Muscle of leg (tissue), 11 donors: ENCODE data around the gene WDTC1. TPM values are rescaled to one million over a fixed set of nuclear protein-coding genes. Genes with fewer than 3 reads are reported as not detected.

Experiments used
- DNase-seq: peaks from one replicate; pipeline ENCODE4 v3.0.0; 2013
- H3K27ac ChIP-seq: one replicate; pipeline ENCODE4 v1.5.1; 2013; ENCODE audit warnings: mild to moderate bottlenecking, low read length, control low read depth
- H3K27me3 ChIP-seq: one replicate; pipeline ENCODE4 v1.6.1; 2013; ENCODE audit warnings: low read length; ENCODE audit not compliant: control insufficient read depth, insufficient read depth
- H3K36me3 ChIP-seq: one replicate; pipeline ENCODE4 v1.6.1; 2013; ENCODE audit warnings: low read length; ENCODE audit not compliant: control insufficient read depth, insufficient read depth
- H3K4me1 ChIP-seq: one replicate; pipeline ENCODE4 v1.6.1; 2013; ENCODE audit warnings: low read length; ENCODE audit not compliant: control insufficient read depth, insufficient read depth
- H3K4me3 ChIP-seq: one replicate; pipeline ENCODE4 v1.5.1; 2013; ENCODE audit warnings: low read length, control low read depth
- H3K9me3 ChIP-seq: replicated peaks from 2 replicates; pipeline ENCODE4 v1.6.1; 2013; ENCODE audit warnings: low read depth, low read length; ENCODE audit not compliant: control insufficient read depth
- WGBS: methylation state at CpG from one replicate; pipeline ENCODE4 v1.1.5; 2013; ENCODE audit warnings: missing lambda C conversion rate; ENCODE audit not compliant: insufficient coverage; 5-methylcytosine and 5-hydroxymethylcytosine counted together
- polyA plus RNA-seq, 8 donors: library from polyadenylated mRNA; unstranded; fragments of 120-200 nt; gene quantifications; one replicate each; pipeline versions ENCODE4 v1.2.1 to v1.2.3, GENCODE V29; 2013; ENCODE audit warnings: inconsistent platforms in 1 of 8, low replicate concordance in 1 of 8; ENCODE audit not compliant: insufficient read length in 8 of 8, insufficient read depth in 1 of 8
- total RNA-seq: library from RNA; stranded (reverse); fragments of 120-200 nt; gene quantifications from one replicate; pipeline ENCODE4 v1.2.4, GENCODE V29; 2013

WDTC1 gene
- total and polyA plus RNA-seq, 9 donors, result 11.3 to 30.7 (median 27.4) TPM

DNA sequence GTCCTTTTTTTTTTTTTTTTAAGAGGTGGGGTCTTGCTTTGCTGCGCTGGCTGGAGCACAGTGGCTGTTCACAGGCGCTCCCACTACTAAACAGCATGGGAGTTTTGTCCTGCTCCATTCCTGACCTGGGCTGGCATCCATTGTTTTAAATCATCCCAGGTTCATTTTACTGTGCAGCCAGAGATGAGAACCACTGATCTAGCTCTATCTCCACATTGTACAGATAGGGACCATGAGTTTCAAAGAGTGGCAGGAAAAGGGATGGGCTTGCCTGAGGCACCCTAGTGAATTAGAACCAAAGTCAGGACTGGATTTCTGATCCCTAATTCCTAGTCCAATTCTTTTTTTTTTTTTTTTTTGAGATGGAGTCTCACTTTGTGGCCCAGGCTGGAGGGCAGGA, 80.3 kb downstream of the WDTC1 start:
- no peaks in the 10 kb centered on the region for H3K9me3 ChIP-seq
- H3K4me3 ChIP-seq, result no peak overlapping the region
- no peaks in the 10 kb centered on the region for H3K27me3 ChIP-seq
- no peak overlapping the region for H3K27ac ChIP-seq
- no peaks in the 10 kb centered on the region for H3K36me3 ChIP-seq
- no peak for DNase-seq
- 20% methylated on average over 1 of the region's 2 CpGs for WGBS
- peaks cover 7% of the 10 kb centered on the region for H3K4me1 ChIP-seq

GRCh38 chr1:27316860-27317259, 82.4 kb downstream of the WDTC1 start:
- DNase-seq, result no peak
- Histone ChIP-seq H3K36me3 (no peaks in the 10 kb centered on the region), H3K27ac (no peak overlapping the region), H3K27me3 (no peaks in the 10 kb centered on the region), H3K4me3 (no peak overlapping the region), H3K4me1 (peaks cover 7% of the 10 kb centered on the region), H3K9me3 (no peaks in the 10 kb centered on the region)
- WGBS, result 91% methylated on average over 5 of the region's 5 CpGs

GRCh38 chr1:27318136-27318535, 83.7 kb downstream of the WDTC1 start:
- DNase-seq, result no peak
- Histone ChIP-seq H3K4me1 (peaks cover 13% of the 10 kb centered on the region), H3K9me3 (no peaks in the 10 kb centered on the region), H3K27ac (no peak overlapping the region), H3K36me3 (no peaks in the 10 kb centered on the region), H3K4me3 (no peak overlapping the region), H3K27me3 (no peaks in the 10 kb centered on the region)
- WGBS, result 28% methylated on average over 3 of the region's 4 CpGs

- no peaks in the 10 kb centered on the region for H3K27me3 ChIP-seq
- no peak overlapping the region for H3K27ac ChIP-seq
- DNase-seq, result peak; percentile 23
- no peaks in the 10 kb centered on the region for H3K36me3 ChIP-seq
- H3K4me3 ChIP-seq, result no peak overlapping the region
- WGBS, result no CpG with 5 or more reads among the region's 1 CpG
- H3K4me1 ChIP-seq, result peaks cover 17% of the 10 kb centered on the region
- H3K9me3 ChIP-seq, result no peaks in the 10 kb centered on the region
These were observed 84.2 kb downstream of the WDTC1 start for GRCh38 chr1:27318596-27318995.

GRCh38 chr1:27321813-27322568, 87.6 kb downstream of the WDTC1 start, which contains the start of gene TMEM222:
TMEM222 (plus strand) TSS chr1:27322163; CDS start chr1:27322198, 35 bp downstream.
- H3K36me3 ChIP-seq, result peaks cover 21% of the 10 kb centered on the region
- H3K27me3 ChIP-seq, result no peaks in the 10 kb centered on the region
- WGBS, result under 1% methylated on average over 63 of the region's 67 CpGs
- H3K27ac ChIP-seq, result peak within 1 kb of the TSS; percentile 68
- peaks cover 21% of the 10 kb centered on the region for H3K4me1 ChIP-seq
- peak; percentile 99 for DNase-seq
- no peaks in the 10 kb centered on the region for H3K9me3 ChIP-seq
- peak within 1 kb of the TSS; percentile 100 for H3K4me3 ChIP-seq

DNA sequence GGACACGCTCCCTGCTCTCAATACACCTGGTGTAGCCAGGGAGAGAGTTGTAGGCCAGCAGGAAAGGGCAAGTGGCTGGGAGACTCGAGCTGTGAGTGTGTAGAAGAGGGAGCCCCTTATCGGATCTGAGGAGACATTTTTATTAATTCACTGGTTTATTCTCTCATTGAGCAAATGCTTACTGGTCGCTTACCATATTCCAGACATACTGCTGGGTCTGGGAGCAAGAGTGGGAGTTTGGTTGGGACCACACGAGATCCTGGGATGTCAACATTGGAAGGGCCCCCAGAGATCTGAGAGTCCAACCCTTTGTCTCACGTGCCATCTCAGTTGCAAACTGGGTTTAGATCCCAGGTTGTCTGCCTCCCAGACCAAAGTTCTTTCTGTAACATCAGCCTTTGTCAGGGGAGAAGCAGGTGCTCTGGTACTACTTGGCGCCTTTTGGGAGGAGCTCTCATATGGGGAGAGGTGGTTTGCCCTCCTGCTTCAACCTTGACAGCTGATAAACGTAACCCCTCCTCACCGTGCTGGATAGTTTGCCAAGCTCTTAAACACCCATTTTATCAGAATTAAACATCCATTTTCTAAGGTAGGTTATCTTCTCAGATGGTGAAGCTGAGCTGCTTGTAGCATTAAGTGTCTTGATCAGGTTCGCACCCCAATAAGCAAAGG, 88.3 kb downstream of the WDTC1 start:
- no peaks in the 10 kb centered on the region for H3K27me3 ChIP-seq
- H3K9me3 ChIP-seq, result no peaks in the 10 kb centered on the region
- no peak for DNase-seq
- peaks cover 22% of the 10 kb centered on the region for H3K36me3 ChIP-seq
- H3K27ac ChIP-seq, result peak overlapping the region; percentile 68
- peak overlapping the region; percentile 100 for H3K4me3 ChIP-seq
- peaks cover 22% of the 10 kb centered on the region for H3K4me1 ChIP-seq
- 0% methylated on average over 3 of the region's 10 CpGs for WGBS

GRCh38 chr1:27325286-27325685, 90.9 kb downstream of the WDTC1 start:
- peaks cover 14% of the 10 kb centered on the region for H3K4me1 ChIP-seq
- H3K27ac ChIP-seq, result no peak overlapping the region
- WGBS, result 87% methylated on average over 15 of the region's 15 CpGs
- no peak for DNase-seq
- no peak overlapping the region for H3K4me3 ChIP-seq
- H3K9me3 ChIP-seq, result no peaks in the 10 kb centered on the region
- H3K27me3 ChIP-seq, result no peaks in the 10 kb centered on the region
- peaks cover 31% of the 10 kb centered on the region for H3K36me3 ChIP-seq

- Histone ChIP-seq H3K4me3 (no peak overlapping the region), H3K9me3 (no peaks in the 10 kb centered on the region), H3K27me3 (no peaks in the 10 kb centered on the region), H3K4me1 (peaks cover 11% of the 10 kb centered on the region), H3K27ac (no peak overlapping the region), H3K36me3 (peaks cover 57% of the 10 kb centered on the region)
- no peak for DNase-seq
- WGBS, result 78% methylated on average over 4 of the region's 5 CpGs
These were observed 93.5 kb downstream of the WDTC1 start for GRCh38 chr1:27327964-27328363.

- 85% methylated on average over 5 of the region's 8 CpGs for WGBS
- H3K4me3 ChIP-seq, result no peak overlapping the region
- peaks cover 4% of the 10 kb centered on the region for H3K4me1 ChIP-seq
- H3K27ac ChIP-seq, result no peak overlapping the region
- H3K27me3 ChIP-seq, result no peaks in the 10 kb centered on the region
- H3K9me3 ChIP-seq, result no peaks in the 10 kb centered on the region
- peaks cover 69% of the 10 kb centered on the region for H3K36me3 ChIP-seq
- no peak for DNase-seq
These were observed 96.4 kb downstream of the WDTC1 start for GRCh38 chr1:27330786-27331185.

GRCh38 chr1:27331426-27331825, 97.0 kb downstream of the WDTC1 start:
- no peak for DNase-seq
- Histone ChIP-seq H3K4me3 (no peak overlapping the region), H3K4me1 (peaks cover 4% of the 10 kb centered on the region), H3K27ac (no peak overlapping the region), H3K9me3 (no peaks in the 10 kb centered on the region), H3K36me3 (peaks cover 72% of the 10 kb centered on the region), H3K27me3 (no peaks in the 10 kb centered on the region)
- WGBS, result 100% methylated on average over 3 of the region's 3 CpGs
